HG03159 (cell line): ENCODE data around the gene UGT1A3.

ENCODE experiments used
- ATAC-seq: cut with Tn5 transposase; IDR thresholded peaks from one replicate; pipeline ENCODE4 v1.9.1; 2021; ENCODE audit warnings: mild to moderate bottlenecking, moderate library complexity; ENCODE audit not compliant: unreplicated experiment

The UGT1A3 gene

GRCh38 chr2:233793465-233794127 is 64.8 kb downstream of the UGT1A3 start:
- no peak for ATAC-seq

- no peak for ATAC-seq
These were observed 65.4 kb downstream of the UGT1A3 start for GRCh38 chr2:233794128-233794658.

GRCh38 chr2:233795735-233796171 is 66.9 kb downstream of the UGT1A3 start:
- no peak for ATAC-seq

- no peak for ATAC-seq
These were observed 67.4 kb downstream of the UGT1A3 start for GRCh38 chr2:233796254-233796653.

- ATAC-seq: no peak
These were observed 69.7 kb downstream of the UGT1A3 start for GRCh38 chr2:233798335-233799086.

GRCh38 chr2:233799087-233799665 is 70.3 kb downstream of the UGT1A3 start:
- ATAC-seq: no peak

GRCh38 chr2:233799716-233800115 is 70.9 kb downstream of the UGT1A3 start:
- no peak for ATAC-seq

GRCh38 chr2:233800208-233800607 is 71.4 kb downstream of the UGT1A3 start:
- no peak for ATAC-seq

GRCh38 chr2:233801357-233802131 is 72.7 kb downstream of the UGT1A3 start:
- peak; percentile 50 for ATAC-seq

GRCh38 chr2:233802132-233802815 is 73.4 kb downstream of the UGT1A3 start:
- no peak for ATAC-seq

GRCh38 chr2:233803292-233803911 is 74.6 kb downstream of the UGT1A3 start:
- no peak for ATAC-seq

- no peak for ATAC-seq
These were observed 75.2 kb downstream of the UGT1A3 start for GRCh38 chr2:233803994-233804393.

- ATAC-seq: no peak
These were observed 78.5 kb downstream of the UGT1A3 start for GRCh38 chr2:233807215-233807865.

GRCh38 chr2:233807966-233808935 is 79.4 kb downstream of the UGT1A3 start:
- ATAC-seq: no peak

- no peak for ATAC-seq
These were observed 81.5 kb downstream of the UGT1A3 start for GRCh38 chr2:233810385-233810784.

- ATAC-seq: no peak
These were observed 82.2 kb downstream of the UGT1A3 start for GRCh38 chr2:233811087-233811486.

GRCh38 chr2:233811732-233812131 is 82.9 kb downstream of the UGT1A3 start:
- ATAC-seq: no peak
